Endothelial cell (in vitro differentiated cells): ENCODE measurements around the gene CIAO2B. TPM values are rescaled to one million over a fixed set of nuclear protein-coding genes. Genes with fewer than 3 reads are reported as not detected.

ENCODE experiments used
- DNase-seq: peaks from one replicate; pipeline ENCODE4 v3.0.0; 2021; ENCODE audit warnings: low spot score
- H3K27ac Mint-ChIP-seq: one replicate; pipeline ENCODE4 v1.8.0; 2021; ENCODE audit warnings: mixed read lengths, inconsistent platforms; ENCODE audit not compliant: unreplicated experiment
- H3K27me3 Mint-ChIP-seq: one replicate; pipeline ENCODE4 v1.8.0; 2021; ENCODE audit warnings: mild to moderate bottlenecking, moderate library complexity, mixed read lengths, inconsistent platforms; ENCODE audit not compliant: unreplicated experiment
- H3K36me3 Mint-ChIP-seq: one replicate; pipeline ENCODE4 v1.8.0; 2021; ENCODE audit warnings: mild to moderate bottlenecking, low read depth, mixed read lengths, inconsistent platforms; ENCODE audit not compliant: unreplicated experiment
- H3K4me1 Mint-ChIP-seq: one replicate; pipeline ENCODE4 v1.8.0; 2021; ENCODE audit warnings: mild to moderate bottlenecking, mixed read lengths, inconsistent platforms; ENCODE audit not compliant: unreplicated experiment
- H3K4me3 Mint-ChIP-seq: one replicate; pipeline ENCODE4 v1.8.0; 2021; ENCODE audit warnings: mild to moderate bottlenecking, mixed read lengths, inconsistent platforms; ENCODE audit not compliant: unreplicated experiment
- H3K9me3 Mint-ChIP-seq: one replicate; pipeline ENCODE4 v1.8.0; 2021; ENCODE audit warnings: mixed read lengths, inconsistent platforms; ENCODE audit not compliant: unreplicated experiment
- long read RNA-seq: library from polyadenylated mRNA; unstranded; transcript quantifications from one replicate; pipeline ENCODE4 v2.0.0, GENCODE V29; 2020; ENCODE audit not compliant: unreplicated experiment
- total RNA-seq: library from RNA; stranded (reverse); fragmentation: NEBNext Ultra II Directional; extraction: Animal tissue kit (Norgen Biotek cat#: 25700); gene quantifications from one replicate; pipeline ENCODE4 v1.2.1, GENCODE V29; 2021; ENCODE audit not compliant: unreplicated experiment
- TF ChIP-seq, protein P1 (sequence below): fragments of 200-600 bp; sonication (generic); IDR thresholded peaks from one replicate; pipeline ENCODE4 v1.5.0; 2021; ENCODE audit warnings: antibody characterized with exemption; ENCODE audit not compliant: unreplicated experiment

Gene CIAO2B
- total RNA-seq, result 38.8 TPM
- long read RNA-seq, transcript CIAO2B-201 (5 exons, 676 nt), result major isoform, 31 of 37 reads
- long read RNA-seq, partial matches to known transcripts, result 2 of 37 reads
- long read RNA-seq, other reads (novel, unspliced or antisense), result 0 of 37 reads

DNA sequence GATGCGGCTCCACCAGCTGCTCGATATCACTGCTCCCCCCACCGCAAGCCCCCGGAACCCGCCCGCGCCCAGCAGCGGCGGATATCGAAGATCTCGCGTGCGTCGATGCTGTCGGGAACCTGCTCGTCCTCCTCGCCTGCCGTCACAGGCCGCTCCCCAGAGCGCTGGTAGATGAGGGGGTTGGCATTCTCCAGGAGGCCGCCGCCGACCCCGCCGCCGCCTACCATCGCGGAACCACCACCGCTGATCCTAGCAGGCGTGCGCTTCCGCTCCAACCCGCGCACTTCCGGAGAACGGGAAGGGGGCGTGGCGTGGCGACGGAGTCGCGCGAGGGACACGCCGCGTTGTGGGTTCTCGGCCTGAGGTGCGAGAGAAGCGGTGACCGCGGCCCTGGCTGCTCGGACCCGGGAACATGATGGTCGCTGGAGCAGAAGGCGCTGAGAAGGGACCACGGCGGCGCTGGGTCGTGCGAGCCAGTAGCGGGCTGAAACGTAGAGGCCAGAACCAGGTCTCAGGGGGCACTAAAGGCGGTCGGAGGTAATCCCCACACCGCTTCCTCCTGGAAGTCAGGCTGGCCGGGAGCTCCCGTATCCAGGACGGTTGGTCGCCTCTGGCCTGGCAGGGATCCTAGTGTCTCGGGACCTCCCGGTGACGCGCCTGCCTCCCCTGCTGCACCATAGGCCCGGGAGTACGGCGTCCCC, at the start of gene CIAO2B:
TSS of gene CIAO2B (minus strand) at position 265 of the 701 bp plus-strand sequence. CDS start at position 227, 38 bp downstream.
- Mint-ChIP-seq H3K4me1 (peaks cover 25% of the 10 kb centered on the region), H3K4me3 (peak within 1 kb of the TSS; percentile 96), H3K27me3 (peaks cover 14% of the 10 kb centered on the region), H3K36me3 (peaks cover 23% of the 10 kb centered on the region), H3K9me3 (no peaks in the 10 kb centered on the region), H3K27ac (peak within 1 kb of the TSS; percentile 87)
- TF ChIP-seq, protein P1, sequence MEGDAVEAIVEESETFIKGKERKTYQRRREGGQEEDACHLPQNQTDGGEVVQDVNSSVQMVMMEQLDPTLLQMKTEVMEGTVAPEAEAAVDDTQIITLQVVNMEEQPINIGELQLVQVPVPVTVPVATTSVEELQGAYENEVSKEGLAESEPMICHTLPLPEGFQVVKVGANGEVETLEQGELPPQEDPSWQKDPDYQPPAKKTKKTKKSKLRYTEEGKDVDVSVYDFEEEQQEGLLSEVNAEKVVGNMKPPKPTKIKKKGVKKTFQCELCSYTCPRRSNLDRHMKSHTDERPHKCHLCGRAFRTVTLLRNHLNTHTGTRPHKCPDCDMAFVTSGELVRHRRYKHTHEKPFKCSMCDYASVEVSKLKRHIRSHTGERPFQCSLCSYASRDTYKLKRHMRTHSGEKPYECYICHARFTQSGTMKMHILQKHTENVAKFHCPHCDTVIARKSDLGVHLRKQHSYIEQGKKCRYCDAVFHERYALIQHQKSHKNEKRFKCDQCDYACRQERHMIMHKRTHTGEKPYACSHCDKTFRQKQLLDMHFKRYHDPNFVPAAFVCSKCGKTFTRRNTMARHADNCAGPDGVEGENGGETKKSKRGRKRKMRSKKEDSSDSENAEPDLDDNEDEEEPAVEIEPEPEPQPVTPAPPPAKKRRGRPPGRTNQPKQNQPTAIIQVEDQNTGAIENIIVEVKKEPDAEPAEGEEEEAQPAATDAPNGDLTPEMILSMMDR, result no peak
- DNase-seq, result peak; percentile 83

DNA sequence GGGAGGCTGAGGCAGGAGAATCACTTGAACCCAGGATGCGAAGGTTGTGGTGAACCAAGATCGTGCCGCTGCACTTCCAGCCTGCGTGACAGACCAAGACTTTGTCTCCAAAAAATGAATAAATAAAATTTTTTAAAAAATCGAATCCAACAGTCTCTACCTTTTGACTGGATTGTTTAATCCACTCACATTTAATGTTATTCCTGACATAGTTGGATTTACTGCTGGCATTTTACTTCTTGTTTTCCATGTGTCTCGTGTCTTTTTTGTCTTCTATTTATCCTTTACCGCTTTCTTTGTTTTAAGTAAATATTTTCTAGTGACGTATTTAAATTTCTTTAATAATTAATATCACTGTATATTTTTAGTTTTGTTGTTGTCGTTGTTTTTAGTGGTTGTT, 48.8 kb upstream of the CIAO2B start:
- Mint-ChIP-seq H3K9me3 (no peaks in the 10 kb centered on the region), H3K36me3 (no peaks in the 10 kb centered on the region), H3K4me3 (no peak overlapping the region), H3K27me3 (peaks cover 4% of the 10 kb centered on the region), H3K27ac (no peak overlapping the region), H3K4me1 (no peaks in the 10 kb centered on the region)
- TF ChIP-seq, protein P1, result no peak
- no peak for DNase-seq

DNA sequence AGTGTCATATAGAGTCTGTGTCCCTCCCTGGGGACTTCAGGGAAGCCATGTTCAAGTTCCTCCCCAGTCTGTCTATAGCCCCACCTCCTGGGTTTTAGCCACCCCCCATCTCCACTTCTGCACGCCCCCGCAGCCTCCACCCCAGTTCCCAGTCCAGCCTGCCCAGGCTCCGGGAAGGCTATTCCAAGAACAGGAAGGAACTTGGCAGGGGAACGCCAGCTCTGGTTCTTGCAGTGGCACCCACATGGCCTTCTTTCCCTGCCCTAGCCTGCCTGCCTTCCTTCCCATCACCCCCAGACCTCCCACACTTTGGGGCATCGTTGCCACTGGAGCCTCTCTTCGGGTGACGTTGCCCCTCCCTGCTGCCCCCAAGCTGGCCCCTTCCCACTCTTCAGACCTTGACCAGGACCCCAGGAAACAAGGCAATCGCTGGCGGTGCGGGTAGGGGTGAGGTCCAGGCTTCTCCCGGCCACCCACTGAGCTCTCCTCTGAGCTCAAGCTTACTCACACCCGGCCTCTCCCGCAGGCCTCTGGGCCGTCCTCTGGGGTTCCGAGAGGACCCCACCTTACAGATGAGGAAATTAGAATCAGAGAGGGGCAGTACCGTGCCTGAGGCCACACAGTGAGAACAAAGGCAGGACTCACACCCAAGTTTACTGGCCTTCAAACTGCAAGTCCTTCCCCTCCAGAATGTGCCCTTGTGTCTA, 45.0 kb upstream of the CIAO2B start:
- H3K4me3 Mint-ChIP-seq, result no peak overlapping the region
- no peaks in the 10 kb centered on the region for H3K4me1 Mint-ChIP-seq
- DNase-seq, result no peak
- no peak overlapping the region for H3K27ac Mint-ChIP-seq
- H3K27me3 Mint-ChIP-seq, result no peaks in the 10 kb centered on the region
- H3K9me3 Mint-ChIP-seq, result no peaks in the 10 kb centered on the region
- no peaks in the 10 kb centered on the region for H3K36me3 Mint-ChIP-seq
- TF ChIP-seq, protein P1, result no peak

DNA sequence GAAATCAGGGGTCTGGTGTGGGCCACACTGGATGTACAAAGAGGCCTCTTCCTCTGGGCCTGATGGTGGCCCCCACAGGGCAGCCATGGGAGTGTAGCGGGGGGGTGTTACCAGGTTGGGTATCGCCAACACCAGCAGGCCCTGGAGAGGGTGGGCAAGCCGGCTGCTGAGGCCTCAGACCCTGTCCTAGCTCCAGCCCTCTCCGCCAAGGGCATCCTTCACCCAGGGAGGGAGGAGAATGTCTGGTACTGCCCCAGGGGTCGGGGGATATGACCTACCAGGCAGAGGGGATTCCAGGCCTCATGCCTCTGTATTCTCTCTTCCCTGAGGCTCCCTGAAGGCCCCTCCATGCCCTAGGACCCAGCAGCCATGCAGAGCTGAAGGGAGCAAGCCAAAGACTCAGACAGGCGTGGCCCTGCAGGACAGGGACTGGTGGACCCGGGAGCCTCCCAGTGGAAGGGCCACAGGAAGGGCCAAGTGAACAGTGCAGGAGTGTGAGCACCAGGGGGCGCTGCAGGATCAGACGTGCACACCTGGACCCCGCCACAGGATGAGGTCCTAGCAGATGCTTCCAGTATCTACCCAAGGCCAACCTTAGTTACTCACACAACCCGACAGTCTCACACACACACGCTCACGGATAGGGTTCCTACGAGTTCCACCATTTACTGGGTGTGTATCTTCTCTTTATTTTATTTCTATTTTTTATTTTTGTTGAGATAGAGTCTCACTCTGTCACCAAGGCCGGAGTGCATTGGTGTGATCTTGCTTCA, 43.3 kb upstream of the CIAO2B start:
- H3K27me3 Mint-ChIP-seq, result no peaks in the 10 kb centered on the region
- H3K4me1 Mint-ChIP-seq, result peaks cover 8% of the 10 kb centered on the region
- DNase-seq, result peak; percentile 91
- H3K36me3 Mint-ChIP-seq, result no peaks in the 10 kb centered on the region
- no peak overlapping the region for H3K27ac Mint-ChIP-seq
- no peak overlapping the region for H3K4me3 Mint-ChIP-seq
- H3K9me3 Mint-ChIP-seq, result no peaks in the 10 kb centered on the region
- TF ChIP-seq, protein P1, result peak; percentile 90
